Measurements from ENCODE around the gene TRIM66.

- TF ChIP-seq POLR2A (IDR thresholded peaks at IDR 0.05; ENCODE audit: low read depth, low read length) (no peak), EZH2 (IDR thresholded peaks at IDR 0.05; ENCODE audit: borderline replicate concordance, low read depth, low read length, severe bottlenecking) (no peak)
Measured at GRCh38 chr11:8730697-8731020, 48.2 kb upstream of the TRIM66 start.

Data from endothelial cell of umbilical vein (primary cell).